Adrenal gland (tissue), 12 donors: ENCODE results near the gene RASSF7. TPM values are rescaled to one million over a fixed set of nuclear protein-coding genes. Genes with fewer than 3 reads are reported as not detected.

Source experiments
- DNase-seq, 7 donors: peaks; one replicate each; pipeline ENCODE4 v3.0.0-alpha.2; 2019 to 2020
- H3K27ac ChIP-seq, 5 donors: fragments of 200-600 bp; sonication (generic) in 4 of 5; 1 replicate in 3 of 5; 2 replicates in 2 of 5; pipeline versions ENCODE4 v1.5.1 to v1.8.0; 2016 to 2020; ENCODE audit warnings: mild to moderate bottlenecking in 1 of 5
- H3K27me3 ChIP-seq: fragments of 200-600 bp; 2 replicates; pipeline ENCODE4 v1.8.0; 2021
- H3K36me3 ChIP-seq, 2 donors: fragments of 200-600 bp; replicated peaks in 1 of 2; 1 replicate in 1 of 2; 2 replicates in 1 of 2; pipeline versions ENCODE4 v1.5.1 to v1.8.0; 2018 to 2022
- H3K4me1 ChIP-seq, 2 donors: fragments of 200-600 bp; replicated peaks in 1 of 2; 1 replicate in 1 of 2; 2 replicates in 1 of 2; pipeline versions ENCODE4 v1.5.1 to v1.8.0; 2018 to 2021
- H3K4me3 ChIP-seq, 4 donors: fragments of 200-600 bp; sonication (generic) in 3 of 4; one replicate each; pipeline ENCODE4 v1.5.1; 2016 to 2018
- H3K9me3 ChIP-seq, 3 donors: fragments of 200-600 bp; sonication (generic) in 1 of 3; replicated peaks in 1 of 3; 1 replicate in 2 of 3; 2 replicates in 1 of 3; pipeline versions ENCODE4 v1.5.1 to v1.8.0; 2016 to 2021
- POLR2A ChIP-seq, 2 donors: fragments of 450-650 bp; IDR thresholded peaks; one replicate each; pipeline ENCODE4 v1.6.1; 2017; ENCODE audit warnings: antibody characterized with exemption in 2 of 2, mild to moderate bottlenecking in 2 of 2, moderate library complexity in 1 of 2
- WGBS, 4 donors: extraction: QIAGEN DNeasy Blood & Tissue Kit in 2 of 4; methylation state at CpG; one replicate each; pipeline versions ENCODE4 v1.1.5 to v1.1.7; 2013 to 2017; 5-methylcytosine and 5-hydroxymethylcytosine counted together
- intact Hi-C, 2 donors: fragments of 100-400 bp; cut with DNase I; formaldehyde crosslinking; loops; one replicate each; pipeline versions ENCODE4 v1.14.1 to v1.15.0; 2022 to 2023
- polyA plus RNA-seq, 3 donors: library from polyadenylated mRNA; stranded (reverse); fragments of 200-250 nt in 2 of 3; fragments of 350-450 nt in 1 of 3; fragmentation: Illumina TruSeq in 1 of 3; extraction: RNeasy Lipid Tissue Mini Kit (QIAGEN cat#74804) in 1 of 3; gene quantifications; one replicate each; pipeline ENCODE4 v1.2.3, GENCODE V29; 2013 to 2014
- total RNA-seq, 9 donors: library from RNA; depleted of rRNA in 4 of 9; stranded (reverse); fragments of >200 nt in 4 of 9; fragments of 120-200 nt in 1 of 9; fragmentation: NEBNext Ultra II Directional in 1 of 9; extraction: Animal tissue kit (Norgen Biotek cat#: 25700) in 1 of 9; gene quantifications; one replicate each; pipeline versions ENCODE4 v1.1.0 to v1.2.4, GENCODE V29; 2013 to 2023
- TF ChIP-seq, protein P1 (sequence below), 6 experiments: fragments of 450-650 bp in 4 of 6; fragments of 200-600 bp in 2 of 6; sonication (generic) in 1 of 6; IDR thresholded peaks; 1 replicate in 5 of 6; 2 replicates in 1 of 6; pipeline versions ENCODE4 v1.5.1 to v1.8.0; 2016 to 2021; ENCODE audit warnings: antibody characterized with exemption in 6 of 6, mild to moderate bottlenecking in 2 of 6, moderate library complexity in 1 of 6
- donor health status: healthy with polysubstance abuse.
- donor health status: Bipolar disorder and iron deficiency.
- donor health status: DM: yes; HTN: yes; CAD: no.
- donor health status: DM: no; HTN: no; CAD: no.
- donor health status: DM: no; HTN: no; CAD: no.
- donor health status: DM: yes; HTN: yes; CAD: no.

Gene RASSF7
- total and polyA plus RNA-seq, 12 donors, result 0.33 to 19.9 (median 7.8) TPM

- intact Hi-C loops, result no loop called here
- H3K27ac ChIP-seq, result no peak within 1 kb of the TSS
These were observed 23.7 kb upstream of the RASSF7 start, which contains the start of gene LRRC56 for GRCh38 chr11:536841-537621. Gene LRRC56 (plus strand): TSS chr11:537527. CDS start chr11:540685, 3,158 bp downstream.

GRCh38 chr11:537622-538430, 22.9 kb upstream of the RASSF7 start:
- no peaks in the 10 kb centered on the region for H3K9me3 ChIP-seq
- H3K36me3 ChIP-seq, result peaks cover 0 to 9% of the 10 kb centered on the region in 2 donors
- H3K4me3 ChIP-seq, result peak overlapping the region in 1 of 4 donors; percentile 55
- TF ChIP-seq, protein P1, sequence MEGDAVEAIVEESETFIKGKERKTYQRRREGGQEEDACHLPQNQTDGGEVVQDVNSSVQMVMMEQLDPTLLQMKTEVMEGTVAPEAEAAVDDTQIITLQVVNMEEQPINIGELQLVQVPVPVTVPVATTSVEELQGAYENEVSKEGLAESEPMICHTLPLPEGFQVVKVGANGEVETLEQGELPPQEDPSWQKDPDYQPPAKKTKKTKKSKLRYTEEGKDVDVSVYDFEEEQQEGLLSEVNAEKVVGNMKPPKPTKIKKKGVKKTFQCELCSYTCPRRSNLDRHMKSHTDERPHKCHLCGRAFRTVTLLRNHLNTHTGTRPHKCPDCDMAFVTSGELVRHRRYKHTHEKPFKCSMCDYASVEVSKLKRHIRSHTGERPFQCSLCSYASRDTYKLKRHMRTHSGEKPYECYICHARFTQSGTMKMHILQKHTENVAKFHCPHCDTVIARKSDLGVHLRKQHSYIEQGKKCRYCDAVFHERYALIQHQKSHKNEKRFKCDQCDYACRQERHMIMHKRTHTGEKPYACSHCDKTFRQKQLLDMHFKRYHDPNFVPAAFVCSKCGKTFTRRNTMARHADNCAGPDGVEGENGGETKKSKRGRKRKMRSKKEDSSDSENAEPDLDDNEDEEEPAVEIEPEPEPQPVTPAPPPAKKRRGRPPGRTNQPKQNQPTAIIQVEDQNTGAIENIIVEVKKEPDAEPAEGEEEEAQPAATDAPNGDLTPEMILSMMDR (IDR thresholded peaks at IDR 0.05), result no peak
- TF ChIP-seq POLR2A (IDR thresholded peaks at IDR 0.05), result no peak
- DNase-seq, result peak in 1 of 7 donors; percentile 25
- peaks cover 14 to 26% of the 10 kb centered on the region in 2 donors for H3K4me1 ChIP-seq
- no peak overlapping the region for H3K27ac ChIP-seq
- intact Hi-C loops, result no loop called here
- WGBS, 4 donors, result 47 to 100% (median 60%) methylated on average over 2 to 19 of the region's 19 CpGs
- H3K27me3 ChIP-seq, result no peaks in the 10 kb centered on the region

More at GRCh38 chr11:536841-537621, 23.7 kb upstream of the RASSF7 start, which contains the start of gene LRRC56:
- 3 to 10% (median 5%) methylated on average over 4 to 93 of the region's 93 CpGs for WGBS, 4 donors
- H3K4me1 ChIP-seq, result peaks cover 14 to 26% of the 10 kb centered on the region in 2 donors
- H3K27me3 ChIP-seq, result no peaks in the 10 kb centered on the region
- DNase-seq, result peak; percentile 65 to 90 (median 77)
- no peaks in the 10 kb centered on the region for H3K9me3 ChIP-seq
- peaks cover 0 to 17% of the 10 kb centered on the region in 2 donors for H3K36me3 ChIP-seq
- peak within 1 kb of the TSS in 1 of 4 donors; percentile 55 for H3K4me3 ChIP-seq
- peak in 1 of 2 donors; percentile 15 for TF ChIP-seq POLR2A (IDR thresholded peaks at IDR 0.05)
- TF ChIP-seq, protein P1 (IDR thresholded peaks at IDR 0.05), result no peak

- Histone ChIP-seq H3K4me3 (no peak overlapping the region), H3K27ac (no peak overlapping the region), H3K9me3 (no peaks in the 10 kb centered on the region), H3K36me3 (peaks cover 0 to 2% of the 10 kb centered on the region in 2 donors), H3K27me3 (no peaks in the 10 kb centered on the region), H3K4me1 (peaks cover 14 to 26% of the 10 kb centered on the region in 2 donors)
- peak in 1 of 7 donors; percentile 16 for DNase-seq
- 88 to 92% (median 92%) methylated on average over 6 to 20 of the region's 20 CpGs for WGBS, 4 donors
- intact Hi-C loops, result no loop called here
- no peak for TF ChIP-seq POLR2A (IDR thresholded peaks at IDR 0.05)
- TF ChIP-seq, protein P1 (IDR thresholded peaks at IDR 0.05), result no peak
These were observed 22.2 kb upstream of the RASSF7 start for GRCh38 chr11:538431-539051.
